LNCaP clone FGC (cell line): ENCODE measurements around the gene ELK3.

ENCODE experiments used
- DNase-seq: peaks from one replicate; pipeline ENCODE4 v3.0.0-alpha.2; 2011; ENCODE audit warnings: low read depth
- H3K4me3 ChIP-seq: 2 replicates; pipeline ENCODE4 v1.5.1; 2011; ENCODE audit warnings: mild to moderate bottlenecking, low read depth, low read length, control low read depth
- CTCF ChIP-seq: IDR thresholded peaks from 2 replicates; pipeline ENCODE4 v1.5.1; 2012; ENCODE audit warnings: mild to moderate bottlenecking; ENCODE audit not compliant: control insufficient read depth, insufficient read depth; ENCODE audit errors: extremely low read depth

Gene ELK3

GRCh38 chr12:96255077-96255476 is 60.9 kb downstream of the ELK3 start:
- no peak for DNase-seq
- TF ChIP-seq CTCF = no peak
- no peak overlapping the region for H3K4me3 ChIP-seq

- no peak for TF ChIP-seq CTCF
- no peak for DNase-seq
- no peak overlapping the region for H3K4me3 ChIP-seq
Observed at GRCh38 chr12:96256672-96257361, 62.6 kb downstream of the ELK3 start.

GRCh38 chr12:96257550-96258103 is 63.5 kb downstream of the ELK3 start:
- H3K4me3 ChIP-seq = no peak overlapping the region
- no peak for DNase-seq
- no peak for TF ChIP-seq CTCF

- no peak overlapping the region for H3K4me3 ChIP-seq
- no peak for TF ChIP-seq CTCF
- no peak for DNase-seq
Observed at GRCh38 chr12:96258104-96258961, 64.2 kb downstream of the ELK3 start.

GRCh38 chr12:96260231-96260630 is 66.1 kb downstream of the ELK3 start:
- H3K4me3 ChIP-seq = no peak overlapping the region
- DNase-seq = no peak
- TF ChIP-seq CTCF = no peak

- no peak for DNase-seq
- TF ChIP-seq CTCF = no peak
Observed at GRCh38 chr12:96260644-96261043, 66.5 kb downstream of the ELK3 start.

More at GRCh38 chr12:96260644-96261043, 66.5 kb downstream of the ELK3 start:
- no peak overlapping the region for H3K4me3 ChIP-seq
